Neural crest cell (in vitro differentiated cells): ENCODE data around the gene PRDX5. TPM values are rescaled to one million over a fixed set of nuclear protein-coding genes. Genes with fewer than 3 reads are reported as not detected.
"Not testable (repeated sequence)": the region's sequence is repeated elsewhere in the genome, so short reads cannot be mapped to it uniquely, and the experiment has no call there.

Source experiments
- DNase-seq: peaks from one replicate; pipeline ENCODE4 v3.0.0; 2021; ENCODE audit warnings: low read depth, mixed read lengths, low spot score
- H3K27ac Mint-ChIP-seq: one replicate; pipeline ENCODE4 v1.8.0; 2021; ENCODE audit warnings: mild to moderate bottlenecking, mixed read lengths; ENCODE audit not compliant: unreplicated experiment
- H3K27me3 Mint-ChIP-seq: 2 replicates; pipeline ENCODE4 v1.8.0; 2021; ENCODE audit warnings: low read depth, mild to moderate bottlenecking, mixed read lengths
- H3K36me3 Mint-ChIP-seq: 2 replicates; pipeline ENCODE4 v1.8.0; 2021; ENCODE audit warnings: low read depth, mild to moderate bottlenecking, mixed read lengths
- H3K4me1 Mint-ChIP-seq: 2 replicates; pipeline ENCODE4 v1.8.0; 2021; ENCODE audit warnings: mixed read lengths
- H3K4me3 Mint-ChIP-seq: one replicate; pipeline ENCODE4 v1.8.0; 2021; ENCODE audit warnings: mild to moderate bottlenecking, mixed read lengths
- H3K9me3 Mint-ChIP-seq: 2 replicates; pipeline ENCODE4 v1.8.0; 2021; ENCODE audit warnings: mixed read lengths
- CTCF ChIP-seq: fragments of 200-600 bp; sonication (generic); conservative IDR thresholded peaks from 2 replicates; pipeline ENCODE4 v1.5.0; 2021; ENCODE audit warnings: antibody characterized with exemption, mild to moderate bottlenecking
- total RNA-seq: library from RNA; stranded (reverse); gene quantifications from 2 replicates; pipeline ENCODE4 v1.2.1, GENCODE V29; 2021

Gene PRDX5
- total RNA-seq, 1 donor from 2014 or later, result 148 TPM

GRCh38 chr11:64321533-64321932 lies 3.6 kb downstream of the PRDX5 start:
- Mint-ChIP-seq H3K27ac (no peak overlapping the region), H3K4me3 (peak overlapping the region; percentile 67), H3K4me1 (peaks cover 33% of the 10 kb centered on the region), H3K9me3 (no peaks in the 10 kb centered on the region), H3K36me3 (peaks cover 3% of the 10 kb centered on the region), H3K27me3 (no peaks in the 10 kb centered on the region)
- TF ChIP-seq CTCF, result no peak
- DNase-seq, result no peak

GRCh38 chr11:64322925-64323260 lies 5.0 kb downstream of the PRDX5 start:
- peaks cover 3% of the 10 kb centered on the region for H3K36me3 Mint-ChIP-seq
- no peak overlapping the region for H3K4me3 Mint-ChIP-seq
- no peak for DNase-seq
- peaks cover 21% of the 10 kb centered on the region for H3K4me1 Mint-ChIP-seq
- H3K27ac Mint-ChIP-seq, result no peak overlapping the region
- H3K9me3 Mint-ChIP-seq, result no peaks in the 10 kb centered on the region
- TF ChIP-seq CTCF, result no peak
- H3K27me3 Mint-ChIP-seq, result no peaks in the 10 kb centered on the region

- no peak for TF ChIP-seq CTCF
- Mint-ChIP-seq H3K36me3 (peaks cover 3% of the 10 kb centered on the region), H3K27me3 (no peaks in the 10 kb centered on the region), H3K9me3 (no peaks in the 10 kb centered on the region), H3K4me3 (peak overlapping the region; percentile 73), H3K4me1 (peaks cover 17% of the 10 kb centered on the region), H3K27ac (no peak overlapping the region)
- no peak for DNase-seq
These were observed 5.5 kb downstream of the PRDX5 start for GRCh38 chr11:64323373-64323772.

GRCh38 chr11:64323984-64324383 lies 6.1 kb downstream of the PRDX5 start:
- H3K27me3 Mint-ChIP-seq, H3K9me3 Mint-ChIP-seq, DNase-seq, H3K36me3 Mint-ChIP-seq, H3K27ac Mint-ChIP-seq: not testable (repeated sequence)
- Mint-ChIP-seq H3K4me1 (peaks cover 15% of the 10 kb centered on the region), H3K4me3 (peak overlapping the region; percentile 73)

GRCh38 chr11:64324692-64325469 lies 7.0 kb downstream of the PRDX5 start:
- peaks cover 3% of the 10 kb centered on the region for H3K36me3 Mint-ChIP-seq
- H3K4me3 Mint-ChIP-seq, result no peak overlapping the region
- no peak for DNase-seq
- H3K9me3 Mint-ChIP-seq, result no peaks in the 10 kb centered on the region
- H3K27ac Mint-ChIP-seq, result no peak overlapping the region
- peaks cover 10% of the 10 kb centered on the region for H3K4me1 Mint-ChIP-seq
- TF ChIP-seq CTCF, result no peak
- no peaks in the 10 kb centered on the region for H3K27me3 Mint-ChIP-seq

GRCh38 chr11:64327375-64327774 lies 9.5 kb downstream of the PRDX5 start:
- no peak for DNase-seq
- Mint-ChIP-seq H3K4me3 (no peak overlapping the region), H3K9me3 (no peaks in the 10 kb centered on the region), H3K36me3 (no peaks in the 10 kb centered on the region), H3K27me3 (no peaks in the 10 kb centered on the region), H3K27ac (no peak overlapping the region), H3K4me1 (peaks cover 6% of the 10 kb centered on the region)
- TF ChIP-seq CTCF, result no peak
